Measurements from ENCODE around the gene GAB1. TPM values are rescaled to one million over a fixed set of nuclear protein-coding genes. Genes with fewer than 3 reads are reported as not detected.

Gene GAB1
- 13.3 TPM for polyA plus RNA-seq (2013, experiment 1 of 2)
- polyA plus RNA-seq (2013, experiment 2 of 2) = 13.7 TPM

DNA sequence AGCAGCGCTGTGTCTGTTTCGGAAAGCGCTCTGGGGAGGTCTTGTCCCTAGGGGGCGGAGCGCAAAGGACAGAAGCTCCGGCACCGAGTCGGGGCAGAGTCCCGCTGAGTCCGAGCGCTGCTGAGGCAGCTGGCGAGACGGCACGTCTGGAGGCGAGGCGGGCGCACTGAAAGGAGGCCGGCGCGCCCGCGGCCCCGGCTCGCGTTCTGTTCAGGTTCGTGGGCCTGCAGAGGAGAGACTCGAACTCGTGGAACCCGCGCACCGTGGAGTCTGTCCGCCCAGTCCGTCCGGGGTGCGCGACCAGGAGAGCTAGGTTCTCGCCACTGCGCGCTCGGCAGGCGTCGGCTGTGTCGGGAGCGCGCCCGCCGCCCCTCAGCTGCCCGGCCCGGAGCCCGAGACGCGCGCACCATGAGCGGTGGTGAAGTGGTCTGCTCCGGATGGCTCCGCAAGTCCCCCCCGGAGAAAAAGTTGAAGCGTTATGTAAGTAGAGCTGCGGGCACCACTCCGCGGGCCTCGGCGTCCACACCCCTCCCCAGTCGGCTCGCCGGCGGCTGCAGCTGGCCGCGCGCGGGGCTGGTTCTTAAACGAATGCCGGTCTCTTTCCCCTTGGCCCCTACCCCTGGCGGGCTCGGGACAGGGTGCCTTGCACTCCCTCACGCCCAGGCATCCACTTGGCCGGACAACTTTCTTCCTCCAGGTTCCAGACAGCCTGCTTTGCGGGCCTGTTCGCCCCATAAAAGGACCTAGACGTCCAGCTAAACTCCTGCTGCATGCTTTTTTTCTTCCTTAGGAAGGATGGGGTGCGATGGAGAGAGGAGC is at the start of gene GAB1:
Gene GAB1 (plus strand): TSS at position 96 of the 819 bp plus-strand sequence. CDS start 313 bp downstream, at position 409.
- H2BK5ac ChIP-seq (ENCODE audit: low read depth, low read length, poor library complexity, severe bottlenecking) = peak within 1 kb of the TSS; percentile 93
- H3K23ac ChIP-seq (ENCODE audit: low read length in 2 of 2) = peak within 1 kb of the TSS in 1 of 2 experiments; percentile 83
- peak within 1 kb of the TSS; percentile 96 for H3K4me2 ChIP-seq (ENCODE audit: low read length, poor library complexity, severe bottlenecking)
- H4K8ac ChIP-seq (ENCODE audit: low read length) = peak within 1 kb of the TSS; percentile 91
- H3K9ac ChIP-seq (ENCODE audit: low read length) = peak within 1 kb of the TSS; percentile 93
- no peaks in the 10 kb centered on the region for H3K9me3 ChIP-seq (ENCODE audit: control insufficient read depth, low read length)
- DNase-seq = peak; percentile 92
- peak within 1 kb of the TSS; percentile 99 for H2BK15ac ChIP-seq (ENCODE audit: low read depth, poor library complexity, severe bottlenecking)
- peaks cover 6% of the 10 kb centered on the region for H3K4me1 ChIP-seq (ENCODE audit: control insufficient read depth, insufficient read depth, low read depth, low read length)
- peak within 1 kb of the TSS; percentile 77 for H2BK120ac ChIP-seq (ENCODE audit: low read depth, low read length)
- H3K27me3 ChIP-seq (ENCODE audit: control insufficient read depth in 1 of 2, insufficient read depth in 1 of 2, low read length in 2 of 2) = no peaks in the 10 kb centered on the region
- H2BK12ac ChIP-seq (ENCODE audit: low read length in 2 of 2) = peak within 1 kb of the TSS; percentile 71 to 99
- H3K14ac ChIP-seq (ENCODE audit: low read length in 2 of 2) = peak within 1 kb of the TSS in 1 of 2 experiments; percentile 95
- peaks cover 4% of the 10 kb centered on the region for H3K79me1 ChIP-seq (replicated peaks; ENCODE audit: low read length, poor library complexity, severe bottlenecking)
- H3K36me3 ChIP-seq (ENCODE audit: control insufficient read depth in 1 of 2, insufficient read depth in 2 of 2, low read depth in 1 of 2, low read length in 2 of 2) = no peaks in the 10 kb centered on the region
- under 1% methylated on average over 66 of the region's 81 CpGs for WGBS
- peak within 1 kb of the TSS; percentile 75 to 88 for H3K4ac ChIP-seq (ENCODE audit: low read depth in 1 of 2, low read length in 2 of 2)
- peak within 1 kb of the TSS; percentile 93 to 95 for H3K4me3 ChIP-seq (ENCODE audit: insufficient read depth in 1 of 2, low read depth in 1 of 2, low read length in 2 of 2)
- H2AK5ac ChIP-seq (ENCODE audit: low read length, severe bottlenecking) = no peak within 1 kb of the TSS
- peak within 1 kb of the TSS; percentile 95 to 97 for H3K18ac ChIP-seq (ENCODE audit: low read depth in 1 of 2, low read length in 2 of 2)
- peak within 1 kb of the TSS; percentile 90 for H2AFZ ChIP-seq (ENCODE audit: low read depth, low read length)
- peak within 1 kb of the TSS; percentile 72 for H4K91ac ChIP-seq (ENCODE audit: low read length)
- H3K27ac ChIP-seq (ENCODE audit: low read length, poor library complexity, severe bottlenecking) = peak within 1 kb of the TSS; percentile 98

DNA sequence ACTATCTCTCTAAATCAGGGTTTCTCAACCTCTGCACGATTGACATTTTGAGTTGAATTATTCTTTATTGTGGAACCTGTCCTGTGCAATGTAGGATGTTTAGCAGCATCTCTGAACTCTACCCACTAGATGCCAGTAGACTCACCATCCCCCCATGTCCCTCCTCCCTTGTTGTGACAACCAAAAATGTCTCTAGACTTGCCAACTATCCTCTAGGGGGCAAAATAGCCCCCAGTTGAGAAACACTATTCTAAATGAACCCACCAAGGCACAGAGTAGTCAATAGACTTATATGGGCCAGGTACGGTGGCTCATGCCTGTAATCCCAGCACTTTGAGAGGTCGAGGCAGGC is 49.1 kb upstream of the GAB1 start:
- H3K4me2 ChIP-seq (ENCODE audit: low read length, poor library complexity, severe bottlenecking) = no peak overlapping the region
- H2BK5ac ChIP-seq (ENCODE audit: low read depth, low read length, poor library complexity, severe bottlenecking) = peak overlapping the region; percentile 84
- H3K14ac ChIP-seq (ENCODE audit: low read length in 2 of 2) = no peak overlapping the region
- no peak overlapping the region for H3K23ac ChIP-seq (ENCODE audit: low read length in 2 of 2)
- H3K27me3 ChIP-seq (ENCODE audit: control insufficient read depth in 1 of 2, insufficient read depth in 1 of 2, low read length in 2 of 2) = no peaks in the 10 kb centered on the region
- H3K27ac ChIP-seq (ENCODE audit: low read length, poor library complexity, severe bottlenecking) = peak overlapping the region; percentile 26
- H3K4me1 ChIP-seq (ENCODE audit: control insufficient read depth, insufficient read depth, low read depth, low read length) = no peaks in the 10 kb centered on the region
- H2BK12ac ChIP-seq (ENCODE audit: low read length in 2 of 2) = no peak overlapping the region
- H3K36me3 ChIP-seq (ENCODE audit: control insufficient read depth in 1 of 2, insufficient read depth in 2 of 2, low read depth in 1 of 2, low read length in 2 of 2) = no peaks in the 10 kb centered on the region
- peak overlapping the region; percentile 60 for H4K8ac ChIP-seq (ENCODE audit: low read length)
- no peak overlapping the region for H2AFZ ChIP-seq (ENCODE audit: low read depth, low read length)
- H3K18ac ChIP-seq (ENCODE audit: low read depth in 1 of 2, low read length in 2 of 2) = peak overlapping the region in 1 of 2 experiments; percentile 55
- H3K79me1 ChIP-seq (replicated peaks; ENCODE audit: low read length, poor library complexity, severe bottlenecking) = no peaks in the 10 kb centered on the region
- H3K4me3 ChIP-seq (ENCODE audit: insufficient read depth in 1 of 2, low read depth in 1 of 2, low read length in 2 of 2) = peak overlapping the region in 1 of 2 experiments; percentile 48
- no peaks in the 10 kb centered on the region for H3K9me3 ChIP-seq (ENCODE audit: control insufficient read depth, low read length)
- H3K4ac ChIP-seq (ENCODE audit: low read depth in 1 of 2, low read length in 2 of 2) = no peak overlapping the region
- H4K91ac ChIP-seq (ENCODE audit: low read length) = no peak overlapping the region
- WGBS = 90% methylated on average over 2 of the region's 3 CpGs
- no peak overlapping the region for H2BK15ac ChIP-seq (ENCODE audit: low read depth, poor library complexity, severe bottlenecking)
- no peak overlapping the region for H2AK5ac ChIP-seq (ENCODE audit: low read length, severe bottlenecking)
- H3K9ac ChIP-seq (ENCODE audit: low read length) = peak overlapping the region; percentile 87
- no peak for DNase-seq
- no peak overlapping the region for H2BK120ac ChIP-seq (ENCODE audit: low read depth, low read length)

DNA sequence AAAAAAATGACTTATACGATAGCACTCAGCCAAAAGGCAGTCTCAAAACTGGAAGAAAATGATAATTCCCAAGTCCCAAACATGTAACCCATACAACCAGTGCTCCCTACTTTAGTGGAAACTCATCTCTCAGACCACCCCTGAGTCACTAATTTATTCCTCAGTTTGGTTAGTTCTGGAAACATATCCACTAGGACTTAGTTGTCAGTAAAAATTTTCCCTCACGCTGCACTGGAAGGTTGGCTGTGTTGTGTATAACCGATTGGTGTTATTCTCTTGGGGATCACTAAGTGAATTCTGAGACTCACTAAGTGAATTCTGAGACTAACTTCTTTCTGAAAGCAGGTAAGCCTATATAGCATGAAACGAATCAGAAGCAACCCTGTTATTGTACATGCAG is 48.5 kb upstream of the GAB1 start:
- Histone ChIP-seq H4K8ac (ENCODE audit: low read length) (no peak overlapping the region), H3K14ac (ENCODE audit: low read length in 2 of 2) (no peak overlapping the region), H4K91ac (ENCODE audit: low read length) (no peak overlapping the region), H3K4ac (ENCODE audit: low read depth in 1 of 2, low read length in 2 of 2) (no peak overlapping the region), H3K4me3 (ENCODE audit: insufficient read depth in 1 of 2, low read depth in 1 of 2, low read length in 2 of 2) (no peak overlapping the region), H2BK120ac (ENCODE audit: low read depth, low read length) (no peak overlapping the region), H3K9ac (ENCODE audit: low read length) (peak overlapping the region; percentile 47), H3K79me1 (replicated peaks; ENCODE audit: low read length, poor library complexity, severe bottlenecking) (no peaks in the 10 kb centered on the region), H3K9me3 (ENCODE audit: control insufficient read depth, low read length) (no peaks in the 10 kb centered on the region), H2BK15ac (ENCODE audit: low read depth, poor library complexity, severe bottlenecking) (no peak overlapping the region), H2BK5ac (ENCODE audit: low read depth, low read length, poor library complexity, severe bottlenecking) (no peak overlapping the region), H3K4me1 (ENCODE audit: control insufficient read depth, insufficient read depth, low read depth, low read length) (no peaks in the 10 kb centered on the region), H2AFZ (ENCODE audit: low read depth, low read length) (no peak overlapping the region), H3K4me2 (ENCODE audit: low read length, poor library complexity, severe bottlenecking) (no peak overlapping the region), H2AK5ac (ENCODE audit: low read length, severe bottlenecking) (no peak overlapping the region), H3K27ac (ENCODE audit: low read length, poor library complexity, severe bottlenecking) (no peak overlapping the region), H3K18ac (ENCODE audit: low read depth in 1 of 2, low read length in 2 of 2) (no peak overlapping the region), H3K36me3 (ENCODE audit: control insufficient read depth in 1 of 2, insufficient read depth in 2 of 2, low read depth in 1 of 2, low read length in 2 of 2) (no peaks in the 10 kb centered on the region), H2BK12ac (ENCODE audit: low read length in 2 of 2) (no peak overlapping the region), H3K23ac (ENCODE audit: low read length in 2 of 2) (no peak overlapping the region), H3K27me3 (ENCODE audit: control insufficient read depth in 1 of 2, insufficient read depth in 1 of 2, low read length in 2 of 2) (no peaks in the 10 kb centered on the region)
- DNase-seq = no peak
- 90% methylated on average over 3 of the region's 4 CpGs for WGBS

DNA sequence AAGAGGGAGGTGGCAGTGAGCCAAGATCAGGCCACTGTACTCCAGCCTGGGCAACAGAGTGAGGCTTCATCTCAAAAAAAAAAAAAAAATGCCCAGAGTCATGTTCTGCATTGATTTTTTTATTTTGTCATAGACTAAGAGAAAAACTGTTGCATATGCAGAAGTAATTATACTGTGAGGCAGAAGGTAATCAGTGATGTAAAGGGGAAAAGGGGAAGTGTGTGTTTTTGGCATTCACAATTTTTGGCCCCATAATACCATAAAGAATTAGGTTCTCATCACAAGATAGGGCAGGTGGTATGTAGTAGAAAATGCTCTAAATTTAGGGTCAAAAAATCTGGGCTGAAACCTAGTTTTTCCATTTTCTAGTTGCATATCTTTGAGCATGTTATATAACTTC is 47.3 kb upstream of the GAB1 start:
- no peak overlapping the region for H2BK5ac ChIP-seq (ENCODE audit: low read depth, low read length, poor library complexity, severe bottlenecking)
- H3K9ac ChIP-seq (ENCODE audit: low read length) = no peak overlapping the region
- no peak overlapping the region for H3K27ac ChIP-seq (ENCODE audit: low read length, poor library complexity, severe bottlenecking)
- no peak overlapping the region for H3K18ac ChIP-seq (ENCODE audit: low read depth in 1 of 2, low read length in 2 of 2)
- no peaks in the 10 kb centered on the region for H3K36me3 ChIP-seq (ENCODE audit: control insufficient read depth in 1 of 2, insufficient read depth in 2 of 2, low read depth in 1 of 2, low read length in 2 of 2)
- H3K23ac ChIP-seq (ENCODE audit: low read length in 2 of 2) = no peak overlapping the region
- H4K8ac ChIP-seq (ENCODE audit: low read length) = no peak overlapping the region
- no peak overlapping the region for H3K14ac ChIP-seq (ENCODE audit: low read length in 2 of 2)
- no peak overlapping the region for H2AK5ac ChIP-seq (ENCODE audit: low read length, severe bottlenecking)
- no peak overlapping the region for H2BK12ac ChIP-seq (ENCODE audit: low read length in 2 of 2)
- DNase-seq = no peak
- no peak overlapping the region for H2AFZ ChIP-seq (ENCODE audit: low read depth, low read length)
- H3K4me1 ChIP-seq (ENCODE audit: control insufficient read depth, insufficient read depth, low read depth, low read length) = no peaks in the 10 kb centered on the region
- H2BK15ac ChIP-seq (ENCODE audit: low read depth, poor library complexity, severe bottlenecking) = no peak overlapping the region
- H3K9me3 ChIP-seq (ENCODE audit: control insufficient read depth, low read length) = no peaks in the 10 kb centered on the region
- H4K91ac ChIP-seq (ENCODE audit: low read length) = no peak overlapping the region
- H3K27me3 ChIP-seq (ENCODE audit: control insufficient read depth in 1 of 2, insufficient read depth in 1 of 2, low read length in 2 of 2) = no peaks in the 10 kb centered on the region
- H2BK120ac ChIP-seq (ENCODE audit: low read depth, low read length) = no peak overlapping the region
- no peaks in the 10 kb centered on the region for H3K79me1 ChIP-seq (replicated peaks; ENCODE audit: low read length, poor library complexity, severe bottlenecking)
- H3K4me2 ChIP-seq (ENCODE audit: low read length, poor library complexity, severe bottlenecking) = no peak overlapping the region
- H3K4me3 ChIP-seq (ENCODE audit: insufficient read depth in 1 of 2, low read depth in 1 of 2, low read length in 2 of 2) = no peak overlapping the region
- no peak overlapping the region for H3K4ac ChIP-seq (ENCODE audit: low read depth in 1 of 2, low read length in 2 of 2)

Measured in mesenchymal stem cell (in vitro differentiated cells and primary cell).